ENCODE results near the gene SYT1. TPM values are rescaled to one million over a fixed set of nuclear protein-coding genes. Genes with fewer than 3 reads are reported as not detected.

SYT1 gene
- total RNA-seq, 6 donors from 2014 or later = 0.52 to 0.67 (median 0.59) TPM; not detected in 3

DNA sequence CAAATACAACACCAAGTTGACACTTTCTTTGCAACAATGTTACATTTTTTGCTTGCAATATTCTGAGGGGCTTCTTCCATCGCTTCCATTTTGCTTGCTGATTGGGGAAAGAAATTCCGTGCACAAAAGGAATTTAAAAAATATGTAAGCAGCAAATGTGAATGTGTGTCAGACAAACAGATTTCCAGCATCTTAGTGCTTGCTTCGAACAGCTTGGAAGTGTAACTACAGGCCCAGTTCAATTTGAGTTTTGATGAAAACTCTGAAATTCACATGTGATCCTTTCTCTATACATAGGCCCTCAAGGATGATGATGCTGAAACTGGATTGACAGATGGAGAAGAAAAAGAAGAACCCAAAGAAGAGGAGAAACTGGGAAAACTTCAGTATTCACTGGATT lies 427.1 kb downstream of the SYT1 start:
- Histone ChIP-seq H3K4me3 (no peak overlapping the region), H3K4me1 (no peaks in the 10 kb centered on the region), H3K27me3 (no peaks in the 10 kb centered on the region), H3K27ac (no peak overlapping the region), H3K36me3 (no peaks in the 10 kb centered on the region), H3K9me3 (no peaks in the 10 kb centered on the region)
- ATAC-seq (ENCODE audit: low FRiP score in 2 of 2) = no peak
- 78 to 84% methylated on average over 3 of the region's 3 CpGs for WGBS, 2 donors
- DNase-seq = no peak
- TF ChIP-seq EP300 (IDR thresholded peaks at IDR 0.05) = no peak
- TF ChIP-seq, protein P1, sequence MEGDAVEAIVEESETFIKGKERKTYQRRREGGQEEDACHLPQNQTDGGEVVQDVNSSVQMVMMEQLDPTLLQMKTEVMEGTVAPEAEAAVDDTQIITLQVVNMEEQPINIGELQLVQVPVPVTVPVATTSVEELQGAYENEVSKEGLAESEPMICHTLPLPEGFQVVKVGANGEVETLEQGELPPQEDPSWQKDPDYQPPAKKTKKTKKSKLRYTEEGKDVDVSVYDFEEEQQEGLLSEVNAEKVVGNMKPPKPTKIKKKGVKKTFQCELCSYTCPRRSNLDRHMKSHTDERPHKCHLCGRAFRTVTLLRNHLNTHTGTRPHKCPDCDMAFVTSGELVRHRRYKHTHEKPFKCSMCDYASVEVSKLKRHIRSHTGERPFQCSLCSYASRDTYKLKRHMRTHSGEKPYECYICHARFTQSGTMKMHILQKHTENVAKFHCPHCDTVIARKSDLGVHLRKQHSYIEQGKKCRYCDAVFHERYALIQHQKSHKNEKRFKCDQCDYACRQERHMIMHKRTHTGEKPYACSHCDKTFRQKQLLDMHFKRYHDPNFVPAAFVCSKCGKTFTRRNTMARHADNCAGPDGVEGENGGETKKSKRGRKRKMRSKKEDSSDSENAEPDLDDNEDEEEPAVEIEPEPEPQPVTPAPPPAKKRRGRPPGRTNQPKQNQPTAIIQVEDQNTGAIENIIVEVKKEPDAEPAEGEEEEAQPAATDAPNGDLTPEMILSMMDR (IDR thresholded peaks at IDR 0.05) = no peak
- TF ChIP-seq POLR2AphosphoS5 (IDR thresholded peaks at IDR 0.05) = no peak
- no peak for TF ChIP-seq POLR2A (IDR thresholded peaks at IDR 0.05)

DNA sequence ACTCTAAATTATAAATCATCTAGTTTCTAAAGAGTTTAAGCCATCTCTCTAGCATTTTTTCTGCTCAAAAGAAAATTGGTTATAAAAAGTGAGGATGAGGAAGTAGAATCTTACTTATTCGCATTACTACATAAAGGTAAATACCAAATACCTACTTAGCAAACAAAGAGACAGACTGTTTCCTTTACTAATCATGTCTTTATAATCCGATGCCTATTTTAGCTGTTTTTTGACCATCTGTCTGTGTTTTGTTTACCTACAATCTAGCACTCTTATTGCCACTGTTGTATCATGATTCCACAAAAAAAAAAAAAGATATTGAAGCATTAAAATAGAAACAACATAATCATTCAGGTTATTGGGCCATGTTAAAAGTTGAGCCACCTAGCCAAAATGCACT lies 430.0 kb downstream of the SYT1 start:
- WGBS, 2 donors = 72 to 83% methylated on average over 2 of the region's 2 CpGs
- DNase-seq = no peak
- no peak for ATAC-seq (ENCODE audit: low FRiP score in 2 of 2)
- no peaks in the 10 kb centered on the region for H3K4me1 ChIP-seq
- H3K4me3 ChIP-seq = no peak overlapping the region
- no peaks in the 10 kb centered on the region for H3K27me3 ChIP-seq
- no peaks in the 10 kb centered on the region for H3K9me3 ChIP-seq
- no peak for TF ChIP-seq EP300 (IDR thresholded peaks at IDR 0.05)
- H3K36me3 ChIP-seq = no peaks in the 10 kb centered on the region
- no peak overlapping the region for H3K27ac ChIP-seq

DNA sequence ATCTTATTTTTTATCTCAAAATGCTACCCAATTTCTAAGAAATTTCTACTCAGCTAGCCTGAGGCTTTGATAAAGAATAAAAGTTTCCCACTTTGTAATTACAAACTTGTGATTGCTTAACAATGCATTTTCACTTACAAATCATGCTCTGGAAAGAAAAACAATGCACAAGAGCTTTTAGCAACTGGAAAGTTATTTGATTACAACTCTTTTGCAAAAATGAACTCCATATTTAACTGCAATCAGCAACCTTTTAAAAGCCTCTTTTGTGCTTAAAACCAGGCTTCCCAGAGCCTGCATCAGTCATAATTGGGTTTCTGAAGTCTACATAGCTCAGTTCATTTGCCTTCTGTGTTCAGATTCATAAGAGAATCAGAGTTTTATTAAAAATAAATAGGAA lies 431.0 kb downstream of the SYT1 start:
- no peak for DNase-seq

DNA sequence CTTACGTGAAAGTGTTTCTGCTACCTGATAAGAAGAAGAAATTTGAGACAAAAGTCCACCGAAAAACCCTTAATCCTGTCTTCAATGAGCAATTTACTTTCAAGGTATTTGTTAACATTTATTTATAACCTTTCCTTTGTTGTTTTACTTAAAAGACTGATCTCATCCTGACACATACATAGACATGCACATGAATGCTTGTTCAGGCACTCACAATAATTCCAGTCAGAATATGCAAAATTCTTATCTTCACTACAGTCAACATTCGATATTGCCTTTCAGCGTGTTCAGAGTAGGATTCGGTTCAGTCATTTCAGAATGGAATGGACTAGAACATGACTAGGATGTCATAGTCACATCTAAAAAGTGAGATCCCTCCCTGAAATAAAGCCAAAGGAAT lies 431.6 kb downstream of the SYT1 start:
- Histone ChIP-seq H3K4me3 (no peak overlapping the region), H3K4me1 (no peaks in the 10 kb centered on the region), H3K27ac (no peak overlapping the region), H3K36me3 (no peaks in the 10 kb centered on the region), H3K27me3 (no peaks in the 10 kb centered on the region), H3K9me3 (no peaks in the 10 kb centered on the region)
- WGBS, 2 donors = 90 to 93% methylated on average over 5 of the region's 5 CpGs
- TF ChIP-seq EP300 (IDR thresholded peaks at IDR 0.05) = no peak
- no peak for TF ChIP-seq POLR2AphosphoS5 (IDR thresholded peaks at IDR 0.05)
- TF ChIP-seq, protein P1 (IDR thresholded peaks at IDR 0.05) = no peak
- no peak for TF ChIP-seq POLR2A (IDR thresholded peaks at IDR 0.05)
- ATAC-seq (ENCODE audit: low FRiP score in 2 of 2) (no peak), DNase-seq (no peak)

More for the DNA sequence above, 431.0 kb downstream of the SYT1 start:
- no peak for ATAC-seq (ENCODE audit: low FRiP score in 2 of 2)
- Histone ChIP-seq H3K4me1 (no peaks in the 10 kb centered on the region), H3K27me3 (no peaks in the 10 kb centered on the region), H3K36me3 (no peaks in the 10 kb centered on the region), H3K4me3 (no peak overlapping the region), H3K27ac (no peak overlapping the region), H3K9me3 (no peaks in the 10 kb centered on the region)
- TF ChIP-seq POLR2A (IDR thresholded peaks at IDR 0.05) (no peak), EP300 (IDR thresholded peaks at IDR 0.05) (no peak), POLR2AphosphoS5 (IDR thresholded peaks at IDR 0.05) (no peak)
- TF ChIP-seq, protein P1 (IDR thresholded peaks at IDR 0.05) = no peak

DNA sequence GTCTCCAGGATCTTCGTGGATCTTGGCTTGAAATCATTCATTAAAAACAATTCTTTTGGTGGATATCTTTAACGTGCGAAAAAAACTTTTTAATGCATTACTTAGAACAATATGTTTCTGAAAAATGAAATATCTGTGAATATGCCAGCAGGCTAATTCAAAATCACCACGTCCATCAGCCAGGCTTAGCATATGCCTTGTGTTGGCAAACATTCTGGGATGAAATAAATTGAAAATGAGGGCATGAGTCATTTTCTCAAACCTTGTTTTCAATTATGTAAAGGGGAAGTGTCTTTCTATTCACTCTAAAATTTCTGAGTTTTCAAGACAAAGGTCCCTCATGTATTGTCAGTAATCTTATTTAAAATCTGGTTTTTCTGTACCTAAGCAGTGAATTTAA lies 432.3 kb downstream of the SYT1 start:
- 83 to 87% methylated on average over 4 of the region's 4 CpGs for WGBS, 2 donors
- DNase-seq = no peak
- TF ChIP-seq POLR2A (IDR thresholded peaks at IDR 0.05) (no peak), EP300 (IDR thresholded peaks at IDR 0.05) (no peak), POLR2AphosphoS5 (IDR thresholded peaks at IDR 0.05) (no peak)
- TF ChIP-seq, protein P1 (IDR thresholded peaks at IDR 0.05) = no peak

More for the DNA sequence above, 432.3 kb downstream of the SYT1 start:
- Histone ChIP-seq H3K36me3 (no peaks in the 10 kb centered on the region), H3K27me3 (no peaks in the 10 kb centered on the region), H3K9me3 (no peaks in the 10 kb centered on the region), H3K4me1 (no peaks in the 10 kb centered on the region), H3K4me3 (no peak overlapping the region), H3K27ac (no peak overlapping the region)
- no peak for ATAC-seq (ENCODE audit: low FRiP score in 2 of 2)

Data from upper lobe of left lung (tissue), 6 donors.